Endothelial cell of umbilical vein (primary cell): ENCODE measurements around the gene RSPH1.

Source experiments
- EZH2 ChIP-seq: IDR thresholded peaks from 2 replicates; pipeline ENCODE4 v1.6.1; 2012; ENCODE audit warnings: borderline replicate concordance, low read depth, mild to moderate bottlenecking, moderate library complexity, low read length, inconsistent platforms; ENCODE audit not compliant: severe bottlenecking
- TF ChIP-seq, protein P1 (sequence below), 2 donors: IDR thresholded peaks; 1 replicate in 1 of 2; 2 replicates in 1 of 2; pipeline ENCODE4 v1.5.1; 2011; ENCODE audit warnings: low read length in 2 of 2, mild to moderate bottlenecking in 2 of 2, moderate library complexity in 2 of 2, control low read depth in 1 of 2, inconsistent platforms in 1 of 2, low read depth in 1 of 2; ENCODE audit not compliant: insufficient read depth in 1 of 2; ENCODE audit errors: extremely low read depth in 1 of 2

GRCh38 chr21:42530167-42530518 is 34.1 kb upstream of the RSPH1 start:
- no peak for TF ChIP-seq EZH2
- TF ChIP-seq, protein P1, sequence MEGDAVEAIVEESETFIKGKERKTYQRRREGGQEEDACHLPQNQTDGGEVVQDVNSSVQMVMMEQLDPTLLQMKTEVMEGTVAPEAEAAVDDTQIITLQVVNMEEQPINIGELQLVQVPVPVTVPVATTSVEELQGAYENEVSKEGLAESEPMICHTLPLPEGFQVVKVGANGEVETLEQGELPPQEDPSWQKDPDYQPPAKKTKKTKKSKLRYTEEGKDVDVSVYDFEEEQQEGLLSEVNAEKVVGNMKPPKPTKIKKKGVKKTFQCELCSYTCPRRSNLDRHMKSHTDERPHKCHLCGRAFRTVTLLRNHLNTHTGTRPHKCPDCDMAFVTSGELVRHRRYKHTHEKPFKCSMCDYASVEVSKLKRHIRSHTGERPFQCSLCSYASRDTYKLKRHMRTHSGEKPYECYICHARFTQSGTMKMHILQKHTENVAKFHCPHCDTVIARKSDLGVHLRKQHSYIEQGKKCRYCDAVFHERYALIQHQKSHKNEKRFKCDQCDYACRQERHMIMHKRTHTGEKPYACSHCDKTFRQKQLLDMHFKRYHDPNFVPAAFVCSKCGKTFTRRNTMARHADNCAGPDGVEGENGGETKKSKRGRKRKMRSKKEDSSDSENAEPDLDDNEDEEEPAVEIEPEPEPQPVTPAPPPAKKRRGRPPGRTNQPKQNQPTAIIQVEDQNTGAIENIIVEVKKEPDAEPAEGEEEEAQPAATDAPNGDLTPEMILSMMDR (IDR thresholded peaks at IDR 0.05; ENCODE audit: extremely low read depth in 1 of 2, insufficient read depth in 1 of 2, low read depth in 1 of 2, low read length in 2 of 2): no peak
